Stimulated activated CD4-positive, alpha-beta T cell treated with anti-CD3 and anti-CD28 coated beads, Interleukin-4, amount 100 ng/mL, for 48 hours (primary cell): ENCODE measurements around the gene HADHA.

ENCODE experiments used
- DNase-seq, 2 donors: peaks; one replicate each; pipeline ENCODE4 v3.0.0-alpha.2; 2020; ENCODE audit warnings: low read depth in 2 of 2

HADHA gene

DNA sequence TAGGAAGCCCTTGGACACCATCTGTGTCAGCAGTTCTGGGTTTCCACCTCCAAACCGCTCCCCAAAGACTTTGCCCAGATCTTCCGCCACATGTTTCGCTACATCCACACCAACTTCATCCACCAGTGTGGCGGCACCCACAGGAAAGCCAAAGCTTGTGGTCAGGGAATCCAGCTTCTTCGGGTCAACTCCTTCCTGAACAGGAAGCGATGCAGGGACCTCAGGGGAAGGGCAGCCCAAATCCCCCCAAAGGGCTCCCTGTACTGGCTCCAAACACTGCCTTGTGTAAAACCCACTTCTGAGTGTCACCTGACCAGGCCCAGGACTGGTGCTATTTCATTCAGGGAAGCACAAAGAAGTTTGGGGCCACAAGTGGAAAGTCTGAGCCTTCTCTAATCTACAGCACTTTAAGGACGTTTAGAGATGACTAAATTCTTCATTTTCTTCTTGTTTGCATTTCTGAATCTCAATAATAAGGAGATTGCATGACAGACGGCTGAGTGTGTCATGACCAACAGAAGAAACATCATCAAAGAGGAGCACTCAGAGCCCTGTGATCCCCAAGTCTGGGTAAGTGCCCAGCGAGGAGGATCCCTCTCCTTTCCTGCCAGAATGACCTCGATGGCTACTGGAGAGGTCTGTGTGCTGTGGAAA, 50.7 kb downstream of the HADHA start:
- DNase-seq: no peak

GRCh38 chr2:26191316-26192159, 52.9 kb downstream of the HADHA start:
- DNase-seq: no peak

DNA sequence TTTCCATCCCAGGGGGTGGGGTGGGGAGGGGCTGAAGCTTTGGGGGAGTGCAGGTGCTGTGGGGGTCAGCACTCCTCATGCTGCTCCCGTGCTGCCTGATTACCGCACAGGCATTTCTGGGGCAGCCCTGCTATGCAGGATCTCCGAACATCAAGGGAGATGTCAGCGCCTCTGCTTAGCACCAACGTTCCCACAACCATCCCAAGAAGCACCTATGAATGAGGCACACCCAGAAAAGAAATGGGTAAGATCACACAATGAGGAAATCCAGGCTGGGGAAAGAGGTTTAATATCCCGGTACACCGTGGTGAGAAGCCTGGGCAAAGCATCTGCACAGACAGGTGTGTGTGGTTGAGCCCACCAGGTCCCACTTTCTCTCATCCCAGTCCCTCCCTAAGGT, 54.1 kb downstream of the HADHA start:
- no peak for DNase-seq

GRCh38 chr2:26189751-26190150, 54.7 kb downstream of the HADHA start:
- no peak for DNase-seq

- no peak for DNase-seq
Measured at GRCh38 chr2:26189123-26189522, 55.3 kb downstream of the HADHA start.

DNA sequence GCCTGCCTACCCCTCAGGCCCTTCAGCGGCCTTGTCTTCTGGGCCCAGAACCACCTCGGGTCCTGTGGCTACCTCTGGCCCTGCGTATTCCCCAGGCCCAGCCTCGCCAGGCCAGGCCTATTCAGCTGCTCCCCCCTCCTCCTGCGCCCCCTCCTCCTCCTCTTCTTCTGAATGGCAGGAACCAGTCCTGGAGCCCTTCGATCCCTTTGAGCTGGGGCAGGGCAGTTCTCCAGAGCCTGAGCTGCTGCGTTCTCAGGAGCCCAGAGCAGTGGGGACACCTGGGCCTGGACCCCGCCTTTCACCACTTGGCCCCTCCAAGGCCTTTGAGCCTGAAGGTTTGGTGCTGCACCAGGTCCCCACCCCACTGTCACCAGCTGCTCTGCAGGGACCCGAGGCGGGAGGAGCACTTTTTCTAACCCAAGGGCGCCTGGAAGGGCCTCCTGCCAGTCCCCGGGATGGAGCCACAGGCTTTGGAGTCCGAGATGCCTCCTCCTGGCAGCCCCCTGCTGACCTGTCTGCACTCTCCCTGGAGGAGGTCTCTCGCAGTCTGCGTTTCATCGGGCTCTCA, 56.8 kb downstream of the HADHA start:
- DNase-seq: no peak

GRCh38 chr2:26187114-26187513, 57.3 kb downstream of the HADHA start:
- DNase-seq: no peak

DNA sequence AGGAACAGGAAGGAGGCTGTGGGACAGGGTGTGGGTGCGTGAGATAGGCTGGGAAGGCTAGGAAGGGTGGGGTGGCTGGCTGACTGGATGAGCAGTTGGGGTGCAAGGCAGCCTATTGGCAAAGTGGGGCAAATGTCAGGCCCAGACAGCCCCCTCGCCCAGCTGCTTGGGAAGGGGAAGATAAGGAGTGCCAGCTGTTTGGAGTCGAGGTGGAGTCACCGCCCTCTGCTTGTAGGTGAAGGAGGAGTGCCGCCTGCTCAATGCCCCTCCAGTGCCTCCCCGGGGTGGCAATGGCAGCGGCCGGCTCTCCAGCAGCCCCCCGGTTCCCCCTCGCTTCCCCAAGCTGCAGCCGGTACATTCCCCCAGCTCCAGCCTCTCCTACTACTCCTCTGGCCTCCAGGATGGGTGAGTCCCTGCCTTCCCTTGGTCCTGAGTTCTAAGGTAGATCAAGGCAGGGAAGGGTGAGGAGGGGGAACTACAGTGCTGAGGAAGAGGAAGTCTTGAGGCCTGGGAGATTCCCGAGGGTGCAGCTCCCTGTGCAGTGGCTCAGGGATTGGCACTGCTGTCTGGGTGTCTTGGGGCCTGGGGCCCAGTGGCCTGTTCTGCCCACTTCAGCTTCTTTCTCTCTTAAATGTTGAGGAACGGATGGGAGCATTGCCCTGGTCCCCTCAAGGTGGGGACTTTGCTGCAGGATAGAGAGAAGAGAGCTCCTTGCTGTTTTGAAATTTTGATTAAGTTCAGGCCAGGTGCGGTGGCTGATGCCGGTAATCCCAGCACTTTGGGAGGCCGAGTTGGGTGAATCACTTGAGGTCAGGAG, 58.3 kb downstream of the HADHA start:
- DNase-seq: no peak

GRCh38 chr2:26185304-26185928, 59.0 kb downstream of the HADHA start:
- no peak for DNase-seq

- DNase-seq: peak; percentile 78 to 79
Measured at GRCh38 chr2:26184555-26185303, 59.7 kb downstream of the HADHA start.

- no peak for DNase-seq
Measured at GRCh38 chr2:26184121-26184520, 60.3 kb downstream of the HADHA start.

DNA sequence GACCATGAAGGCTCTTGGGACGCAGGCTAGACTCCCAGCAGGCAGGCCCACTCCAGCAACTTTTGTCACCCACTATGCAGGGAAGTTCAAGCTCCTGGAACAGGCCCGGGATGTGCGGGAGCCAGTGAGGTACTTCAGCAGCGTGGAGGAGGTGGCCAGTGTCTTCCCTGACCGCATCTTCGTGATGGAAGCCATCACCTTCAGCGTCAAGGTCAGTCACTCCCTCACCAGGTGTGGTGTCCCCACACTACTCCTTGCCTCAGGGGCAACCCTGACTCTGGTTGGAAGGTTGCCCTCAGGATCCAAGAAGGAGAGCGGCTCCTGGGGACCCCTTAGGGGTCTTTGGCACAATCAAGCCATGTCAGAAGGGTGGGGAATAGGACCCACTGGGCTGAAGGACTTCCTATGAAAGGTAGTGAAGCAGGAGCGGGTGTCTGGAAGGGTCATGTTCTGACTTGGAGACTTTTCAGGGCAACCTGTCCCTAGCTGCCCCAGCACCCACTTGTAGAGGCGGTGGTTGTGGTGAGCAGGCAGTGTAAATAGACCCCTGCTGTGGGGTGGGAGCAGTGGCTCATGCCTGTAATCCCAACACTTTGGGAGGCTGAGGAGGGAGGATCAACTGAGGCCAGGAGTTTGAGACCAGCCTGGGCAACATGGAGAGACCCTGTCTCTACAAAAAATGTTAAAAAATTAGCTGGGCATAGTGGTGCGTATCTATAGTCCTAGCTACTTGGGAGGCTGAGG, 61.4 kb downstream of the HADHA start:
- no peak for DNase-seq

- DNase-seq: no peak
Measured at GRCh38 chr2:26182441-26182840, 62.0 kb downstream of the HADHA start.

GRCh38 chr2:26179446-26179913, 65.0 kb downstream of the HADHA start:
- DNase-seq: no peak

DNA sequence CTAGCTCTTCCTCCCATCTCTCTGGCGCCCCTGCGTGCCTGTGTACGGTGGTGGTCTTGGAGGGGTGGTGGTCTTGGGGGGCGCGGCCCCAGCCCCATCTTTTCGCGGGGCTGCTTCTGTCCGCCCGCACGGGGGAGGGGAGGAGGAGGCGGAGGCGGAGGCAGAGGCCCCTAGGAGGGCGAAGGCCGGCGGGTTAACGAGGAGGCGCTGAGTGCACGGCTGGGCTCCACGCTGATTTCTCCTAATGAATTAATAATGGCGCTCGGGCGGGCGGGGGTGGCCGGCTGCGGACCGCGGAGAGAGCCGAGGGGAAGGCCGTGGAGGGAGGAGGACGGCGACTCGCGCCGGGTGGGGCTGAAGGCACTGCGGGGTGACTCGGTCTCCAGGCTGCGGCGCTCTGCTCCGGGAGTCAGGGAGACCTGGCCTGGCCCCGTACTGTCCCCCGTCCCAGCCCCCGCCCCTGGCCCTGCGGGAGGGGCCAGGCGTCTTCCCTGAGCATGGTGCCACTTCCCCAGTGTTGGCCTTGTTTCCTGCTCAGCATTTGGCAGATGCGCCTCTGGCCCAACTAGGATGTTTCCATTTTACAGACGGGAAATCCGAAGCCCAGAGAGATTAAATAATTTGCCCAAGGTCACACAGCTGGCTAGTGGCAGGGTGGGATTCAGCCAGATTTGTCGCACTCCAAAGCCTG, 65.5 kb downstream of the HADHA start:
- DNase-seq: no peak

- DNase-seq: no peak
Measured at GRCh38 chr2:26178246-26178645, 66.2 kb downstream of the HADHA start.

GRCh38 chr2:26177122-26177521, 67.3 kb downstream of the HADHA start:
- DNase-seq: no peak

DNA sequence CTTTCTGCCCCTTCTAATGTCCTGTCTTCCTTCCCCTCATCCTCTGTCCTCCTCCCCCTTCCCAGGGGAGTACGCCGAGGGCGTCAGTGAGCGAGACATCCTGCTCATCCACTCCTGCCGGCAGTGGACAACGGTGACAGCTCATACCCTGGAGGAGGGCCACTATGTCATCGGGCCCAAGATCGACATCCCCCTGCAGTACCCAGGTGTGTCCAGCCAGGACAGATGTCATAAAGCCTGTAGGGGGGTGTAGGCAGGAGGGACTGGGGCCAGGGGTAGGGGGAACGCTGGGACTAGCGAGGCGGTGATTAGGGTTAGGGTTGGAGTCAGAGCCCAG, 68.2 kb downstream of the HADHA start:
- no peak for DNase-seq

DNA sequence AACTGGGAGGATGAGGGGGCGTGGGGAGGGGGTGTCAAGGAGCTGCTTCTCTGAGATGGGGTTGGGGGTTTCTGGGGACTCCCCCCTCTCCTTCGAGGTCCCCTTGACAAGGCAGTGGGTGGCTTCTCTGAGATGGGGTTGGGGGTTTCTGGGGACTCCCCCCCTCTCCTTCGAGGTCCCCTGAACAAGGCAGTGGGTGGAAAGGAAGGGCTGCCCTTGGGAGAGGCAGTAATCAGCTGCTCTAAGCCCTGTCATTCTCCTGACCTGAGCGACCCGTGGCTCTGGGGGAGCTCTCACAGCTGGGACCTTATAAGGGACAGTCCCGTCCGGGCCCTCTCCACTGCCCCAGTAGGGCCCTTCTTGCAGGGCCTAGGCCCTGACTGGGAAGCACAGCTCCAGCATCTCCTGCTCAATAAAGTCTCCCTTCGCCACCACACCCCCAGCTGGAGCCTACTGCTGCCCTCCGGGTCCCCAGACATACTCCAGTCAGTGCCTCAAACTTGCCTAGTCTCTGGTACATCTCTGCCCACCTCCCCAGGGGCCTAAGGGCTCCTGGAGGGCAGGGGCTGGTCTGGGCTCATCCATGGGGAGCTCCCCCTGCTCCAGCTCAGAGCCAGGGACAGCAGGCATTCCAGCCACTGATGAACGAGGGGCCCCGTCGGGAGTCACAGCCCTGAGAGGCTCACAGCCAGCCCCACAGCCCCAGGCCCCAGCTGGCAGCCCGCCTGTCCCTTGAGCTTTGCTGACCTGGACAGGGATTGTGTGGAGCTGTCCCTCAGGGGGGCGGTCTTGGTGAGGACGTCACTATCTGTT, 68.8 kb downstream of the HADHA start:
- no peak for DNase-seq
